GM12875 (cell line): Measurements from ENCODE around the gene ZC3H7A.
"Not testable (repeated sequence)": the region's sequence is repeated elsewhere in the genome, so short reads cannot be mapped to it uniquely, and the experiment has no call there.

ENCODE experiments used
- H3K4me3 ChIP-seq: one replicate; pipeline ENCODE4 v1.5.1; 2011; ENCODE audit warnings: low read depth, low read length, control low read depth
- CTCF ChIP-seq: IDR thresholded peaks from 2 replicates; pipeline ENCODE4 v1.5.1; 2011; ENCODE audit warnings: low read depth, mild to moderate bottlenecking, control low read depth, inconsistent platforms, low read length, moderate library complexity, borderline replicate concordance; ENCODE audit not compliant: insufficient read depth

ZC3H7A gene

GRCh38 chr16:11835891-11836649 lies 39.0 kb upstream of the ZC3H7A start:
- no peak for TF ChIP-seq CTCF
- no peak overlapping the region for H3K4me3 ChIP-seq

DNA sequence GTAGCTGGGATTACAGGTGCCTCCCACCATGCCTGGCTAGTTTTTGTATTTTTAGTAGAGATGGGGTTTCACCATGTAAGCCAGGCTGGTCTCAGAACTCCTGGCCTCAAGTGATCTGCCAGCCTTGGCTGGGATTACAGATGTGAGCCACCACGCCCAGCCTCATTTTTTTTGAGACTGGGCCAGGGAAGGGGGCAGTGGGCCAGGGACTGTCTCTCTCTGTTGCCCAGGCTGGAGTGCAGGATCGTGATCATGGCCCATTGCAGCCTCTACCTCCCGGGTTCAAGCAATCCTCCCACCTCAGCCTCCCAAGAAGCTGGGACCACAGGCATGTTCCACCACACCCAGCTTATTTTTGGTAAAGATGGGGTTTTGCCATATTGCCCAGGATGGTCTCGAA lies 38.3 kb upstream of the ZC3H7A start:
- no peak for TF ChIP-seq CTCF
- no peak overlapping the region for H3K4me3 ChIP-seq

- H3K4me3 ChIP-seq = no peak overlapping the region
- TF ChIP-seq CTCF = no peak
These were observed 37.1 kb upstream of the ZC3H7A start for GRCh38 chr16:11833951-11834695.

GRCh38 chr16:11828696-11829095 lies 31.6 kb upstream of the ZC3H7A start:
- no peak overlapping the region for H3K4me3 ChIP-seq
- TF ChIP-seq CTCF = no peak

DNA sequence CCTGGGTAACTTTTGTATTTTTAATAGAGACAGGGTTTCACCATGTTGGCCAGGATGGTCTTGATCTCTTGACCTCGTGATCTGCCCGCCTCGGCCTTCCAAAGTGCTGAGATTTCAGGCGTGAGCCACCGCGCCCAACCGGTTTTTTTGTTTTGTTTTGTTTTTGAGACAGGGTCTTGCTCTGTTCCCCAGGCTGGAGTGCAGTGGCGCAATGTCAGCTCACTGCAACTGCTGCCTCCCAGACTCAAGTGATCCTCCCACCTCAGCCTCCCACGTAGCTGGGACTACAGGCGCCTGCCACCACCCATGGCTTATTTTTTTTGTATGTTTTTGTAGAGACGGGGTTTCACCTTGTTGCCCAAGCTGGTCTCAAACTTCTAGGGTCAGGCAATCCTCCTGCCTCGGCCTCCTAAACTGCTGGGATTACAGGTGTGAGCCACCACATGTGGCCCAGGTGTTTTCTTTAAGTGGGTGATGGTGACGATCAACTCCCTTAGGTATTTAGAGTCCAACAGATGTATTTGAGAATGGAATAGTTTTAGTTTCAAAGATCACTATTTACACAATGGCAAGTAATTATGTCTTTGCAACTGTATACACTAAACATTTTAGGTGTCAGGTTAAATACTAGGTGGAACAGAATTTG lies 28.6 kb upstream of the ZC3H7A start:
- not testable (repeated sequence) for H3K4me3 ChIP-seq

DNA sequence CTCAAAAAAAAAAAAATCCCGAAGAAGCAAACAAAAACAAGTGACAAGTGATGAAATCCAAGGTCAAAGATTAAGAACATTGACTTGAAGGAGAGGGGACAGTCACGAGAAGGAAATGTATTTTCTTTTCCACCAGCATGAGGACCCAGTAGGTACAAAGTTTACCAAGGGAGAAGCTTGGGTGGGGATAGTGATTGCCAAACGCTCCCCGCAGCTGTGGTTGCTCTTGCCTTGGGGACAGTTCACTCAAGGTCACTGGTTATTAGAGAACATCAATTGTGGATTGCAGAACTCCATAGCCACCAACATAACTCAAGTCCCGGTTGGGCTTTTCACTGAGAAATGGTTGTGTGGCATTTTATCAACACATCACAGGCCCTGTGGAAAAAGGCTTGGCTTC lies 27.3 kb upstream of the ZC3H7A start:
- H3K4me3 ChIP-seq = no peak overlapping the region
- no peak for TF ChIP-seq CTCF

- not testable (repeated sequence) for H3K4me3 ChIP-seq
These were observed 26.6 kb upstream of the ZC3H7A start for GRCh38 chr16:11823645-11824044.

DNA sequence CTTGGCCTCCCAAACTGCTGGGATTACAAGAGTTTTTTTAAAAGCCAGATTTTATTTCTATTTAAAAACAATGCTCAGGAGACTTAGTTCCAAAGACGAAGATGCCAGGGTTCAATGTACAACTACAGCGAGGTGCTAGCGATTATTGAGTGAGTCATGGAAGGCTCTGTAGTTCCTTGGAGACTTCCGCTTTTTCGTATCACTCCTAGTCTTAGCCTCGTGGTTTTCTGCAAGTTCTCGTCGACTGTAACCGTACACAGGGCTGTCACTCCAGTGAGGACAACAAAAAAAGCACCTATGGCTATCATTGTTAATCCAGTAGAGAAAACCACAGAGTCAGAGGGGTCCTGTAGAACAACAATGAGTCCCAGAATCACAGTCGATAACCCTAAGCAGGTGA lies 22.7 kb upstream of the ZC3H7A start:
- H3K4me3 ChIP-seq = no peak overlapping the region
- TF ChIP-seq CTCF = no peak

DNA sequence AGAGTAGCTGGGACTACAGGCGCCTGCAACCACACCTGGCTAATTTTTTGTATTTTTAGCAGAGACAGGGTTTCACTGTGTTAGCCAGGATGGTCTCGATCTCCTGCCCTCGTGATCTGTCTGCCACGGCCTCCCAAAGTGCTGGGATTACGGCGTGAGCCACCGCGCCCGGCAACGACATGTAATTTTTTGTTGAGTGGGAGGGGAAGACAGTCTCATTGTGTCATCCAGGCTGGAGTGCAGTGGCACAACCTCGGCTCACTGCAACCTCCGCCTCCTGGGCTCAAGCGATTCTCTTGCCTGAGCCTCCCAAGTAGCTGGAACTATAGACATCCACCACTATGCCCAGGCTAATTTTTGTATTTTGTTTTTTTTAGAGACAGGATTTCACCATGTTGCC lies 21.9 kb upstream of the ZC3H7A start:
- H3K4me3 ChIP-seq = not testable (repeated sequence)
